ENCODE data around the gene SLU7. TPM values are rescaled to one million over a fixed set of nuclear protein-coding genes. Genes with fewer than 3 reads are reported as not detected.

SLU7 gene
- total RNA-seq, 2 experiments from 2014 or later: 32.2 to 46.2 TPM

DNA sequence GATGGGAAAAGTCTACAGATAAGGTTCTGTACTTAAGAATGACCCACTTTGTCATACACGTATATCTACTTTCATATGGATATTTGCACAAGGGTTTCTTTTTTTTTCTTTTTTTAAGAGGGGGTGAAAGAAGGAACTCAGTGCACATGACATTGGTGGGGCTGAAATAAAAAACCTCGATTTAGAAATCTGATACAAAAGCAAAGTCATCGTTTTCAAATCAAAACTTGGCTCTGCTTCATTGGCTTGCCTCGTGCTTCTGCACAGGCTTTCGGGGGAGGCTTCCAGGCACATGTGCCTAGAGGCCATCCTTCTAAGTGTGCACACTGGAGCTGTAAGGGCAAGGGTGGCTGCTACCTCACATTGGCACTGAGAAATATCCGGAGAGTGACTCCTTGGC lies 33.9 kb upstream of the SLU7 start:
- Histone ChIP-seq H3K4me3 (ENCODE audit: low read depth, low read length, poor library complexity, severe bottlenecking) (no peak overlapping the region), H3K9me2 (ENCODE audit: insufficient read depth, low read length) (no peaks in the 10 kb centered on the region; the same call in 1 of the 2 replicates), H3K36me3 (ENCODE audit: insufficient read depth, low read length) (no peaks in the 10 kb centered on the region), H3K4me1 (ENCODE audit: insufficient read depth, low read length, poor library complexity, severe bottlenecking) (no peaks in the 10 kb centered on the region), H3K4me2 (ENCODE audit: low read length) (no peak overlapping the region), H3K79me2 (ENCODE audit: insufficient read depth, low read depth, low read length) (no peaks in the 10 kb centered on the region), H4K20me1 (ENCODE audit: insufficient read depth, low read length) (no peaks in the 10 kb centered on the region), H2AFZ (ENCODE audit: low read length) (no peak overlapping the region), H3K27ac (ENCODE audit: low read depth, low read length, poor library complexity, severe bottlenecking) (no peak overlapping the region), H3K9me3 (ENCODE audit: low read length) (no peaks in the 10 kb centered on the region)
- intact Hi-C loops (cut with micrococcal nuclease; ENCODE audit: unreplicated experiment): no loop called here
- POLR2A ChIA-PET: interaction anchor here (1.8 kb wide), 1 partner anchor 11 kb away, joined by 4 read pairs; no protein-coding TSS in a partner anchor
- DNase-seq (ENCODE audit: low spot score): no peak
- CTCF ChIA-PET (ENCODE audit: unreplicated experiment): no interaction called here
- BruUV-seq (replicated peaks): no TSS peak
- TF ChIP-seq EZH2phosphoT487 (IDR thresholded peaks at IDR 0.05; ENCODE audit: borderline replicate concordance, low read depth, low read length) (no peak), CTCF (conservative IDR thresholded peaks at IDR 0.05; ENCODE audit: low read length) (no peak)

DNA sequence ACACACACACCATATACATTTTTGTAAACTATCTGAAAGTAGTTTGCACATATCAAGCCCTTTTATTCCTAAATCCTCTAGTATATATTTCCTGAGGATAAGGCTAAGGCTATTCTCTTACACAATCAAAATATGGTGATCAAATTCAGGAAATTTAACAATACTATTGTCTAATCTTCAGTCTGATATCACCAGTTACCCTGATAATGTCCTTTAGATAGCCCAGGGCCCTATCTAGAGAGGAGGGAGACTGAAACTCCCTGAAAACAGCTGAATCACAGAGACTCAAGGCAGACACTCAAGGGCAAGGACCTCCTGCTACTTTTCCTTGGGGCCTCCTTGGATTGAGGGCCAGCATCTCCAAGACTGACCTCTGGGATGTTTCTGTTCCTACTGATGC lies 33.2 kb upstream of the SLU7 start:
- H3K4me2 ChIP-seq (ENCODE audit: low read length): no peak overlapping the region
- H2AFZ ChIP-seq (ENCODE audit: low read length): no peak overlapping the region
- intact Hi-C loops (cut with micrococcal nuclease; ENCODE audit: unreplicated experiment): no loop called here
- ChIA-PET POLR2A (interaction anchor here (0.6 to 1.8 kb wide), 3 partner anchors 10 to 350 kb away, joined by 4 to 5 read pairs (median 5); no protein-coding TSS in a partner anchor), CTCF (ENCODE audit: unreplicated experiment) (no interaction called here)
- DNase-seq (ENCODE audit: low spot score): no peak
- H3K9me3 ChIP-seq (ENCODE audit: low read length): no peaks in the 10 kb centered on the region
- no peak overlapping the region for H3K4me3 ChIP-seq (ENCODE audit: low read depth, low read length, poor library complexity, severe bottlenecking)
- H3K9me2 ChIP-seq (ENCODE audit: insufficient read depth, low read length): no peaks in the 10 kb centered on the region; the same call in 1 of the 2 replicates
- H4K20me1 ChIP-seq (ENCODE audit: insufficient read depth, low read length): no peaks in the 10 kb centered on the region
- H3K36me3 ChIP-seq (ENCODE audit: insufficient read depth, low read length): no peaks in the 10 kb centered on the region
- no peaks in the 10 kb centered on the region for H3K79me2 ChIP-seq (ENCODE audit: insufficient read depth, low read depth, low read length)
- no peak for TF ChIP-seq CTCF (conservative IDR thresholded peaks at IDR 0.05; ENCODE audit: low read length)
- TF ChIP-seq EZH2phosphoT487 (IDR thresholded peaks at IDR 0.05; ENCODE audit: borderline replicate concordance, low read depth, low read length): no peak
- no TSS peak for BruUV-seq (replicated peaks)
- H3K4me1 ChIP-seq (ENCODE audit: insufficient read depth, low read length, poor library complexity, severe bottlenecking): no peaks in the 10 kb centered on the region
- no peak overlapping the region for H3K27ac ChIP-seq (ENCODE audit: low read depth, low read length, poor library complexity, severe bottlenecking)

DNA sequence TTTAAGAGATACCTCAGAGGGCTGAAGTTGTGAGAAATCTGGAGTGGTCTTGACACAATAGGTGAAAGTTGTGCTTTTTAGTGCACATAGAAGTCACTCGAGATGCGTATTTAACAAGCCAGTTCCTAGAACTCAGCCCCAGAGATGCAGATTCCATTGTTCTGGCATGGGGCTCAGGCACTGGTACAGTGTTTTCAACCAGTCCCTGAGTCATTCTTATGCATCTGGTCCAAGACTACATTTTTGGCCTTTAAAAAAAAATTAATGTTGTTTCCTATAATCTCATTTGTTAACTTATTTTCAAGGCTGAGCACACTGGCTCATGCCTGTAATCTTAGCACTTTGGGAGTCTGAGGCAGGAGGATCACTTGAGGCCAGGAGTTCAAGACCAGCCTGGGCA lies 32.4 kb upstream of the SLU7 start:
- TF ChIP-seq EZH2phosphoT487 (IDR thresholded peaks at IDR 0.05; ENCODE audit: borderline replicate concordance, low read depth, low read length) (no peak), CTCF (conservative IDR thresholded peaks at IDR 0.05; ENCODE audit: low read length) (no peak)
- no peaks in the 10 kb centered on the region for H3K9me3 ChIP-seq (ENCODE audit: low read length)
- no peak for DNase-seq (ENCODE audit: low spot score)
- H3K79me2 ChIP-seq (ENCODE audit: insufficient read depth, low read depth, low read length): no peaks in the 10 kb centered on the region
- no peaks in the 10 kb centered on the region for H4K20me1 ChIP-seq (ENCODE audit: insufficient read depth, low read length)
- no peaks in the 10 kb centered on the region for H3K4me1 ChIP-seq (ENCODE audit: insufficient read depth, low read length, poor library complexity, severe bottlenecking)
- no peak overlapping the region for H3K4me2 ChIP-seq (ENCODE audit: low read length)
- ChIA-PET CTCF (ENCODE audit: unreplicated experiment) (no interaction called here), POLR2A (interaction anchor here (1.8 kb wide), 1 partner anchor 10 kb away, joined by 4 read pairs; no protein-coding TSS in a partner anchor)
- no peaks in the 10 kb centered on the region; the same call in 1 of the 2 replicates for H3K9me2 ChIP-seq (ENCODE audit: insufficient read depth, low read length)
- no TSS peak for BruUV-seq (replicated peaks)
- no peaks in the 10 kb centered on the region for H3K36me3 ChIP-seq (ENCODE audit: insufficient read depth, low read length)
- H3K27ac ChIP-seq (ENCODE audit: low read depth, low read length, poor library complexity, severe bottlenecking): no peak overlapping the region
- no peak overlapping the region for H3K4me3 ChIP-seq (ENCODE audit: low read depth, low read length, poor library complexity, severe bottlenecking)
- H2AFZ ChIP-seq (ENCODE audit: low read length): no peak overlapping the region
- intact Hi-C loops (cut with micrococcal nuclease; ENCODE audit: unreplicated experiment): no loop called here

Data from OCI-LY7 (cell line).